Measurements from ENCODE around the gene SYTL3. TPM values are rescaled to one million over a fixed set of nuclear protein-coding genes. Genes with fewer than 3 reads are reported as not detected.

The SYTL3 gene
- total RNA-seq, 1 experiment from 2014 or later: 0.28 TPM

GRCh38 chr6:158771399-158772152, 121.7 kb downstream of the SYTL3 start:
- H3K27me3 Mint-ChIP-seq (ENCODE audit: low read depth): no peaks in the 10 kb centered on the region
- no peak for TF ChIP-seq IRF2 (CRISPR knock-in tag; IDR thresholded peaks at IDR 0.05; ENCODE audit: borderline replicate concordance, low read depth)
- TF ChIP-seq GABPB1 (CRISPR knock-in tag; IDR thresholded peaks at IDR 0.05): no peak
- no peak for TF ChIP-seq FOXK1 (CRISPR knock-in tag; IDR thresholded peaks at IDR 0.05)
- TF ChIP-seq ERG (CRISPR knock-in tag; IDR thresholded peaks at IDR 0.05): no peak
- no peak for TF ChIP-seq SOX15 (CRISPR knock-in tag; IDR thresholded peaks at IDR 0.05)
- TF ChIP-seq CREM (CRISPR knock-in tag; IDR thresholded peaks at IDR 0.05): no peak
- TF ChIP-seq MXD4 (CRISPR knock-in tag; IDR thresholded peaks at IDR 0.05; ENCODE audit: borderline replicate concordance): no peak
- TF ChIP-seq ZMAT4 (CRISPR knock-in tag; IDR thresholded peaks at IDR 0.05): no peak
- TF ChIP-seq, protein P1, sequence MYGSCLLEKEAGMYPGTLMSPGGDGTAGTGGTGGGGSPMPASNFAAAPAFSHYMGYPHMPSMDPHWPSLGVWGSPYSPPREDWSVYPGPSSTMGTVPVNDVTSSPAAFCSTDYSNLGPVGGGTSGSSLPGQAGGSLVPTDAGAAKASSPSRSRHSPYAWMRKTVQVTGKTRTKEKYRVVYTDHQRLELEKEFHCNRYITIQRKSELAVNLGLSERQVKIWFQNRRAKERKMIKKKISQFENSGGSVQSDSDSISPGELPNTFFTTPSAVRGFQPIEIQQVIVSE (CRISPR knock-in tag; IDR thresholded peaks at IDR 0.05; ENCODE audit: borderline replicate concordance): no peak
- TF ChIP-seq ZNF396 (CRISPR knock-in tag; IDR thresholded peaks at IDR 0.05; ENCODE audit: borderline replicate concordance): no peak
- TF ChIP-seq ZNF281 (CRISPR knock-in tag; IDR thresholded peaks at IDR 0.05): no peak
- no peak for TF ChIP-seq NR1H2 (CRISPR knock-in tag; IDR thresholded peaks at IDR 0.05)
- H3K9me3 Mint-ChIP-seq: no peaks in the 10 kb centered on the region
- H3K4me3 Mint-ChIP-seq: no peak overlapping the region
- CTCF ChIA-PET: interaction anchor here (0.8 kb wide), 1 partner anchor 40 kb away, joined by 3 read pairs; no protein-coding TSS in a partner anchor
- peak overlapping the region; percentile 70 for H3K27ac Mint-ChIP-seq
- ATAC-seq (no peak), DNase-seq (ENCODE audit: low spot score) (no peak)
- POLR2A ChIA-PET: interaction anchor here (0.8 to 1.4 kb wide), 3 partner anchors 9 to 139 kb away, joined by 3 read pairs; no protein-coding TSS in a partner anchor
- H3K4me1 Mint-ChIP-seq: peaks cover 15% of the 10 kb centered on the region
- H3K36me3 Mint-ChIP-seq: peaks cover 93% of the 10 kb centered on the region

GRCh38 chr6:158772172-158772571, 122.3 kb downstream of the SYTL3 start:
- DNase-seq (ENCODE audit: low spot score): no peak
- Mint-ChIP-seq H3K27ac (peak overlapping the region; percentile 50), H3K27me3 (ENCODE audit: low read depth) (no peaks in the 10 kb centered on the region), H3K4me3 (no peak overlapping the region), H3K36me3 (peaks cover 93% of the 10 kb centered on the region), H3K4me1 (peaks cover 19% of the 10 kb centered on the region), H3K9me3 (no peaks in the 10 kb centered on the region)
- CTCF ChIA-PET: interaction anchor here (0.8 kb wide), 1 partner anchor 39 kb away, joined by 3 read pairs; no protein-coding TSS in a partner anchor
- no peak for ATAC-seq
- POLR2A ChIA-PET: interaction anchor here (0.8 to 0.9 kb wide), 2 partner anchors 29 to 139 kb away, joined by 3 read pairs; no protein-coding TSS in a partner anchor
- TF ChIP-seq, protein P2, sequence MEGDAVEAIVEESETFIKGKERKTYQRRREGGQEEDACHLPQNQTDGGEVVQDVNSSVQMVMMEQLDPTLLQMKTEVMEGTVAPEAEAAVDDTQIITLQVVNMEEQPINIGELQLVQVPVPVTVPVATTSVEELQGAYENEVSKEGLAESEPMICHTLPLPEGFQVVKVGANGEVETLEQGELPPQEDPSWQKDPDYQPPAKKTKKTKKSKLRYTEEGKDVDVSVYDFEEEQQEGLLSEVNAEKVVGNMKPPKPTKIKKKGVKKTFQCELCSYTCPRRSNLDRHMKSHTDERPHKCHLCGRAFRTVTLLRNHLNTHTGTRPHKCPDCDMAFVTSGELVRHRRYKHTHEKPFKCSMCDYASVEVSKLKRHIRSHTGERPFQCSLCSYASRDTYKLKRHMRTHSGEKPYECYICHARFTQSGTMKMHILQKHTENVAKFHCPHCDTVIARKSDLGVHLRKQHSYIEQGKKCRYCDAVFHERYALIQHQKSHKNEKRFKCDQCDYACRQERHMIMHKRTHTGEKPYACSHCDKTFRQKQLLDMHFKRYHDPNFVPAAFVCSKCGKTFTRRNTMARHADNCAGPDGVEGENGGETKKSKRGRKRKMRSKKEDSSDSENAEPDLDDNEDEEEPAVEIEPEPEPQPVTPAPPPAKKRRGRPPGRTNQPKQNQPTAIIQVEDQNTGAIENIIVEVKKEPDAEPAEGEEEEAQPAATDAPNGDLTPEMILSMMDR (IDR thresholded peaks at IDR 0.05): no peak
- TF ChIP-seq SP1 (CRISPR knock-in tag; conservative IDR thresholded peaks at IDR 0.05) (no peak), ZNF671 (CRISPR knock-in tag; IDR thresholded peaks at IDR 0.05) (no peak), ZNF281 (CRISPR knock-in tag; IDR thresholded peaks at IDR 0.05) (no peak), ZBTB21 (CRISPR knock-in tag; IDR thresholded peaks at IDR 0.05; ENCODE audit: borderline replicate concordance) (no peak), EMX1 (CRISPR knock-in tag; IDR thresholded peaks at IDR 0.05) (no peak), NFYB (CRISPR knock-in tag; conservative IDR thresholded peaks at IDR 0.05; ENCODE audit: low read depth) (no peak), MXD4 (CRISPR knock-in tag; IDR thresholded peaks at IDR 0.05; ENCODE audit: borderline replicate concordance) (no peak), FOXK1 (CRISPR knock-in tag; IDR thresholded peaks at IDR 0.05) (no peak), FOXJ3 (CRISPR knock-in tag; IDR thresholded peaks at IDR 0.05; ENCODE audit: borderline replicate concordance) (no peak), ZNF121 (CRISPR knock-in tag; IDR thresholded peaks at IDR 0.05) (no peak)
- TF ChIP-seq, protein P3, sequence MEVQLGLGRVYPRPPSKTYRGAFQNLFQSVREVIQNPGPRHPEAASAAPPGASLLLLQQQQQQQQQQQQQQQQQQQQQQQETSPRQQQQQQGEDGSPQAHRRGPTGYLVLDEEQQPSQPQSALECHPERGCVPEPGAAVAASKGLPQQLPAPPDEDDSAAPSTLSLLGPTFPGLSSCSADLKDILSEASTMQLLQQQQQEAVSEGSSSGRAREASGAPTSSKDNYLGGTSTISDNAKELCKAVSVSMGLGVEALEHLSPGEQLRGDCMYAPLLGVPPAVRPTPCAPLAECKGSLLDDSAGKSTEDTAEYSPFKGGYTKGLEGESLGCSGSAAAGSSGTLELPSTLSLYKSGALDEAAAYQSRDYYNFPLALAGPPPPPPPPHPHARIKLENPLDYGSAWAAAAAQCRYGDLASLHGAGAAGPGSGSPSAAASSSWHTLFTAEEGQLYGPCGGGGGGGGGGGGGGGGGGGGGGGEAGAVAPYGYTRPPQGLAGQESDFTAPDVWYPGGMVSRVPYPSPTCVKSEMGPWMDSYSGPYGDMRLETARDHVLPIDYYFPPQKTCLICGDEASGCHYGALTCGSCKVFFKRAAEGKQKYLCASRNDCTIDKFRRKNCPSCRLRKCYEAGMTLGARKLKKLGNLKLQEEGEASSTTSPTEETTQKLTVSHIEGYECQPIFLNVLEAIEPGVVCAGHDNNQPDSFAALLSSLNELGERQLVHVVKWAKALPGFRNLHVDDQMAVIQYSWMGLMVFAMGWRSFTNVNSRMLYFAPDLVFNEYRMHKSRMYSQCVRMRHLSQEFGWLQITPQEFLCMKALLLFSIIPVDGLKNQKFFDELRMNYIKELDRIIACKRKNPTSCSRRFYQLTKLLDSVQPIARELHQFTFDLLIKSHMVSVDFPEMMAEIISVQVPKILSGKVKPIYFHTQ (CRISPR knock-in tag; IDR thresholded peaks at IDR 0.05): no peak

Data from WTC11 (cell line).